Coronary artery (tissue), 2 donors: Measurements from ENCODE around the gene FSTL4.

Source experiments
- DNase-seq: peaks from one replicate; pipeline ENCODE4 v3.0.0-alpha.2; 2017; ENCODE audit warnings: low spot score
- H3K27ac ChIP-seq, 2 donors: fragments of 200-600 bp; sonication (generic); one replicate each; pipeline ENCODE4 v1.5.1; 2016 to 2019
- H3K4me3 ChIP-seq: fragments of 200-600 bp; sonication (generic); 2 replicates; pipeline ENCODE4 v1.5.1; 2016; ENCODE audit warnings: mild to moderate bottlenecking, moderate library complexity
- CTCF ChIP-seq: fragments of 200-600 bp; sonication (generic); IDR thresholded peaks from one replicate; pipeline ENCODE4 v1.5.1; 2019; ENCODE audit warnings: antibody characterized with exemption

Gene FSTL4

GRCh38 chr5:133246376-133247150 is 365.8 kb downstream of the FSTL4 start:
- no peak for DNase-seq
- no peak for TF ChIP-seq CTCF
- no peak overlapping the region for H3K27ac ChIP-seq
- no peak overlapping the region for H3K4me3 ChIP-seq

- no peak overlapping the region for H3K4me3 ChIP-seq
- H3K27ac ChIP-seq, result no peak overlapping the region
- TF ChIP-seq CTCF, result no peak
- no peak for DNase-seq
Observed at GRCh38 chr5:133246053-133246370, 366.3 kb downstream of the FSTL4 start.

GRCh38 chr5:133245191-133246052 is 366.9 kb downstream of the FSTL4 start:
- Histone ChIP-seq H3K27ac (no peak overlapping the region), H3K4me3 (no peak overlapping the region)
- DNase-seq, result no peak
- TF ChIP-seq CTCF, result no peak

GRCh38 chr5:133244242-133244641 is 368.1 kb downstream of the FSTL4 start:
- DNase-seq, result no peak
- no peak overlapping the region for H3K27ac ChIP-seq
- no peak overlapping the region for H3K4me3 ChIP-seq
- TF ChIP-seq CTCF, result no peak

- H3K27ac ChIP-seq, result no peak overlapping the region
- H3K4me3 ChIP-seq, result no peak overlapping the region
- TF ChIP-seq CTCF, result no peak
- no peak for DNase-seq
Observed at GRCh38 chr5:133243196-133243595, 369.1 kb downstream of the FSTL4 start.

- no peak for DNase-seq
- no peak overlapping the region for H3K27ac ChIP-seq
- no peak overlapping the region for H3K4me3 ChIP-seq
- no peak for TF ChIP-seq CTCF
Observed at GRCh38 chr5:133242221-133242835, 370.0 kb downstream of the FSTL4 start.
